ENCODE measurements around the gene SP140.

The SP140 gene

GRCh38 chr2:230184727-230185578 is 40.6 kb upstream of the SP140 start:
- DNase-seq (ENCODE audit: extremely low read depth, insufficient read length): no peak
- H3K4me3 ChIP-seq (replicated peaks; ENCODE audit: low read depth, low read length): no peak overlapping the region
- peaks cover 19% of the 10 kb centered on the region for H3K36me3 ChIP-seq (ENCODE audit: control insufficient read depth, insufficient read depth, low read length)
- no peak for TF ChIP-seq CTCF (IDR thresholded peaks at IDR 0.05; ENCODE audit: insufficient read depth, low read length, poor library complexity, severe bottlenecking)
- H3K27me3 ChIP-seq (replicated peaks; ENCODE audit: control insufficient read depth, insufficient read depth, low read length): no peaks in the 10 kb centered on the region

GRCh38 chr2:230202430-230203109 is 23.0 kb upstream of the SP140 start:
- Histone ChIP-seq H3K4me3 (replicated peaks; ENCODE audit: low read depth, low read length) (no peak overlapping the region), H3K27me3 (replicated peaks; ENCODE audit: control insufficient read depth, insufficient read depth, low read length) (no peaks in the 10 kb centered on the region), H3K36me3 (ENCODE audit: control insufficient read depth, insufficient read depth, low read length) (peaks cover 17% of the 10 kb centered on the region)
- peak; percentile 54 for TF ChIP-seq CTCF (IDR thresholded peaks at IDR 0.05; ENCODE audit: insufficient read depth, low read length, poor library complexity, severe bottlenecking)
- peak; percentile 63 for DNase-seq (ENCODE audit: extremely low read depth, insufficient read length)

- Histone ChIP-seq H3K27me3 (replicated peaks; ENCODE audit: control insufficient read depth, insufficient read depth, low read length) (no peaks in the 10 kb centered on the region), H3K4me3 (replicated peaks; ENCODE audit: low read depth, low read length) (no peak overlapping the region), H3K36me3 (ENCODE audit: control insufficient read depth, insufficient read depth, low read length) (peaks cover 15% of the 10 kb centered on the region)
- DNase-seq (ENCODE audit: extremely low read depth, insufficient read length): peak; percentile 85
- TF ChIP-seq CTCF (IDR thresholded peaks at IDR 0.05; ENCODE audit: insufficient read depth, low read length, poor library complexity, severe bottlenecking): no peak
These were observed 22.3 kb upstream of the SP140 start for GRCh38 chr2:230203110-230203676.

GRCh38 chr2:230205034-230205433 is 20.5 kb upstream of the SP140 start:
- TF ChIP-seq CTCF (IDR thresholded peaks at IDR 0.05; ENCODE audit: insufficient read depth, low read length, poor library complexity, severe bottlenecking): no peak
- Histone ChIP-seq H3K27me3 (replicated peaks; ENCODE audit: control insufficient read depth, insufficient read depth, low read length) (no peaks in the 10 kb centered on the region), H3K36me3 (ENCODE audit: control insufficient read depth, insufficient read depth, low read length) (peaks cover 17% of the 10 kb centered on the region), H3K4me3 (replicated peaks; ENCODE audit: low read depth, low read length) (no peak overlapping the region)
- no peak for DNase-seq (ENCODE audit: extremely low read depth, insufficient read length)

- no peaks in the 10 kb centered on the region for H3K27me3 ChIP-seq (replicated peaks; ENCODE audit: control insufficient read depth, insufficient read depth, low read length)
- TF ChIP-seq CTCF (IDR thresholded peaks at IDR 0.05; ENCODE audit: insufficient read depth, low read length, poor library complexity, severe bottlenecking): no peak
- no peak for DNase-seq (ENCODE audit: extremely low read depth, insufficient read length)
- H3K4me3 ChIP-seq (replicated peaks; ENCODE audit: low read depth, low read length): no peak overlapping the region
- peaks cover 15% of the 10 kb centered on the region for H3K36me3 ChIP-seq (ENCODE audit: control insufficient read depth, insufficient read depth, low read length)
These were observed 19.8 kb upstream of the SP140 start for GRCh38 chr2:230205721-230206120.

Data from GM06990 (cell line).